ENCODE measurements around the gene MYD88. TPM values are rescaled to one million over a fixed set of nuclear protein-coding genes. Genes with fewer than 3 reads are reported as not detected.

The MYD88 gene
- total and polyA plus RNA-seq, 9 of the 15 experiments (the other 6 are each of a cell fraction or from before 2014, with no cell fraction given): 3.2 to 47.3 (median 27.6) TPM

DNA sequence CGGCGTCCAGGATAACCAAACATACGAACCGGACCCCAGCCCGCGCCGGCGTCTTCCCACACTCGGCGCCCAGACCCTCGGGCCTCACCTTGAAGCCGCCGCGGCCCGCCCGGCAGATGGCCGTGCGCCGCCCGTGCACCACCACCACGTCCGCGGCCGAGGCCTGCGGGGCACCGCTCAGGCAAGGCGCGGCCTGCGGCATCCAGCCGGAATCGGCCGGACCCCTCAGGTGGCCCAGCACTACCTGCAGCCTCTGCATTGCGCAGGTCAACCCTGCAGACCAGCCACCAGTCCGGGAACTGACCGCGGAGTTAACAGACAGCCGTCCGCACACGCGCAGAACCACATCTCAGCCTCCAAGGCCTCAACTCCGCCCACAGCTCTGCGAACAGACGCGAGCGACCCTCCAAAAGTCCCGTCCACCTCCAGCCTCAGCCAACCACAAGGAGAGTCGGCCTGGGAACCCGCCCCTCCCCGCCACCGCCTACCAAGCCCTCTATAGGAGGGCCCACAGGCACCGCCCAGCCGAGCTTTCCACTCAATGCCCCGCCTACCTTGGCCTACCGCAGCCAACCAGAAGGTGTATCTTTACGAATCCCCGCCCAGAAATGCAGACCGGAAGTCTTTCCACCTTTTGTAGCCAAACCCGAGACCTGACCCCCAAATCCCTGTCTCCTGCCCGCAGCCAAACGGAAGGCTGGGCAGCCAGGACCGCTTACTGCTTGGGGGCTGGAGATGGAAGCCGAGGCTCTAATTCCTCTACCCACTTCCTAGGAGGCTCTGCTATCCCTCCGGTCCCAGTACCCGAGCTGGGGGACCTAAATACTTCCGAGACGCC is 1.5 kb upstream of the MYD88 start, which contains the start of gene ACAA1 (continued):
- TF ChIP-seq ZNF655 (CRISPR knock-in tag; IDR thresholded peaks at IDR 0.05) (no peak), MED1 (CRISPR knock-in tag; IDR thresholded peaks at IDR 0.05; ENCODE audit: borderline replicate concordance) (no peak), PURB (CRISPR knock-in tag; IDR thresholded peaks at IDR 0.05; ENCODE audit: low read depth) (no peak), PTBP1 (IDR thresholded peaks at IDR 0.05; ENCODE audit: low read depth, low read length) (no peak), ZNF583 (CRISPR knock-in tag; IDR thresholded peaks at IDR 0.05) (0 out of 2 replicates have a peak, but pooled peaks have one; percentile 48), SETDB1 (IDR thresholded peaks at IDR 0.05; ENCODE audit: low read length) (no peak), HOXB6 (CRISPR knock-in tag; IDR thresholded peaks at IDR 0.05; ENCODE audit: borderline replicate concordance) (no peak), BHLHE40 (IDR thresholded peaks at IDR 0.05; ENCODE audit: low read length) (peak; percentile 44; the same call in 1 of the 2 replicates), FOXJ3 (CRISPR knock-in tag; IDR thresholded peaks at IDR 0.05) (no peak), NFIC (IDR thresholded peaks at IDR 0.05) (no peak), TCFL5 (CRISPR knock-in tag; conservative IDR thresholded peaks at IDR 0.05) (no peak), TCF7L2 (IDR thresholded peaks at IDR 0.05; ENCODE audit: low read depth, low read length) (no peak), HDAC2 (IDR thresholded peaks at IDR 0.05) (peak; percentile 56; the same call in 1 of the 2 replicates), ZFP30 (CRISPR knock-in tag; IDR thresholded peaks at IDR 0.05; ENCODE audit: borderline replicate concordance) (no peak), SP2 (IDR thresholded peaks at IDR 0.05; ENCODE audit: extremely low read depth, low read depth, low read length, poor library complexity, severe bottlenecking) (peak; percentile 38), FOXK1 (CRISPR knock-in tag; IDR thresholded peaks at IDR 0.05; ENCODE audit: borderline replicate concordance) (no peak), MYNN (IDR thresholded peaks at IDR 0.05) (no peak), MYNN (CRISPR knock-in tag; IDR thresholded peaks at IDR 0.05) (no peak), TAF7 (tag; IDR thresholded peaks at IDR 0.05) (no peak), GATAD2A (IDR thresholded peaks at IDR 0.05) (no peak), MIER1 (IDR thresholded peaks at IDR 0.05; ENCODE audit: low read depth) (no peak), ELF1 (tag; IDR thresholded peaks at IDR 0.05) (peak; percentile 85), DNMT1 (IDR thresholded peaks at IDR 0.05) (no peak), ZNF589 (CRISPR knock-in tag; IDR thresholded peaks at IDR 0.05; ENCODE audit: low read depth) (no peak), SMAD4 (CRISPR knock-in tag; conservative IDR thresholded peaks at IDR 0.05) (no peak), MTA3 (IDR thresholded peaks at IDR 0.05; ENCODE audit: borderline replicate concordance) (no peak; the same call in 1 of the 2 replicates), NFE2 (IDR thresholded peaks at IDR 0.05; ENCODE audit: low read depth) (no peak), ZNF76 (CRISPR knock-in tag; IDR thresholded peaks at IDR 0.05; ENCODE audit: borderline replicate concordance) (0 out of 2 replicates have a peak, but pooled peaks have one; percentile 70), ZFP36 (IDR thresholded peaks at IDR 0.05; ENCODE audit: low read depth, low read length, partially characterized antibody) (no peak), POU5F1 (IDR thresholded peaks at IDR 0.05; ENCODE audit: borderline replicate concordance, low read depth, low read length, partially characterized antibody) (no peak), PCBP2 (IDR thresholded peaks at IDR 0.05; ENCODE audit: low read depth, low read length, poor library complexity, severe bottlenecking) (no peak), PHF20 (IDR thresholded peaks at IDR 0.05; ENCODE audit: partially characterized antibody) (peak; percentile 37)
